Neural cell (in vitro differentiated cells): ENCODE results near the gene STAP2. TPM values are rescaled to one million over a fixed set of nuclear protein-coding genes. Genes with fewer than 3 reads are reported as not detected.

Experiments
- H2AFZ ChIP-seq: fragments of 200-600, 300-800 bp; sonication (generic), shearing (Covaris generic); 2 replicates; pipeline ENCODE4 v1.6.0; 2014; ENCODE audit warnings: low read depth, mild to moderate bottlenecking, antibody characterized with exemption, low read length, moderate library complexity
- H3F3A ChIP-seq: fragments of 200-600 bp; shearing (Covaris generic); 2 replicates; pipeline ENCODE4 v1.6.1; 2016; ENCODE audit warnings: mild to moderate bottlenecking, moderate library complexity, mixed read lengths, antibody characterized with exemption, low read length; ENCODE audit not compliant: insufficient read depth, poor library complexity, severe bottlenecking
- H3K27ac ChIP-seq: fragments of 200-600, 300-800 bp; sonication (generic), shearing (Covaris generic); 2 replicates; pipeline ENCODE4 v1.5.1; 2014; ENCODE audit warnings: mild to moderate bottlenecking, low read length, moderate library complexity
- H3K27me3 ChIP-seq: fragments of 300-800, 200-600 bp; sonication (generic), shearing (Covaris generic); 2 replicates; pipeline ENCODE4 v1.6.0; 2014; ENCODE audit warnings: mild to moderate bottlenecking, low read depth, low read length, moderate library complexity; ENCODE audit not compliant: insufficient read depth
- H3K36me3 ChIP-seq: fragments of 300-800, 200-600 bp; sonication (generic), shearing (Covaris generic); 2 replicates; pipeline ENCODE4 v1.5.1; 2014; ENCODE audit warnings: mild to moderate bottlenecking, antibody characterized with exemption, low read length, moderate library complexity; ENCODE audit not compliant: insufficient read depth
- H3K4me2 ChIP-seq: fragments of 300-800, 200-600 bp; sonication (generic), shearing (Covaris generic); 2 replicates; pipeline ENCODE4 v1.6.0; 2014; ENCODE audit warnings: mild to moderate bottlenecking, low read length
- H3K4me3 ChIP-seq: fragments of 300-800, 200-600 bp; sonication (generic), shearing (Covaris generic); 2 replicates; pipeline ENCODE4 v1.5.1; 2014; ENCODE audit warnings: mild to moderate bottlenecking, low read length, moderate library complexity
- H3K79me2 ChIP-seq: fragments of 200-600 bp; shearing (Covaris generic); replicated peaks from 2 replicates; pipeline ENCODE4 v1.6.0; 2014; ENCODE audit warnings: mild to moderate bottlenecking, low read length, moderate library complexity; ENCODE audit not compliant: insufficient read depth
- H3K9ac ChIP-seq: fragments of 300-800, 200-600 bp; sonication (generic), shearing (Covaris generic); 2 replicates; pipeline ENCODE4 v1.6.1; 2016; ENCODE audit warnings: mild to moderate bottlenecking, low read length, mixed read lengths
- H3K9me2 ChIP-seq: fragments of 200-600 bp; shearing (Covaris generic); 2 replicates; pipeline ENCODE4 v1.6.1; 2016; ENCODE audit warnings: mild to moderate bottlenecking, low read length, mixed read lengths; ENCODE audit not compliant: insufficient read depth
- H3K9me3 ChIP-seq: fragments of 200-600, 300-800 bp; sonication (generic), shearing (Covaris generic); 2 replicates; pipeline ENCODE4 v1.6.1; 2016; ENCODE audit warnings: mild to moderate bottlenecking, mixed run types, low read length, moderate library complexity, mixed read lengths
- H4K20me1 ChIP-seq: fragments of 200-600 bp; shearing (Covaris generic); 2 replicates; pipeline ENCODE4 v1.6.1; 2016; ENCODE audit warnings: mild to moderate bottlenecking, mixed run types; ENCODE audit not compliant: insufficient read depth
- CTCF ChIP-seq: fragments of 450-650 bp; IDR thresholded peaks from 2 replicates; pipeline ENCODE4 v1.5.1; 2014; ENCODE audit warnings: antibody characterized with exemption, mild to moderate bottlenecking, moderate library complexity; ENCODE audit not compliant: poor library complexity, severe bottlenecking
- EP300 ChIP-seq: fragments of 450-650 bp; conservative IDR thresholded peaks from 2 replicates; pipeline ENCODE4 v1.6.1; 2014; ENCODE audit warnings: antibody characterized with exemption, mild to moderate bottlenecking, moderate library complexity; ENCODE audit not compliant: poor library complexity, severe bottlenecking
- EZH2 ChIP-seq: fragments of 200-600, 300-800 bp; shearing (Covaris generic), sonication (generic); IDR thresholded peaks from 2 replicates; pipeline ENCODE4 v1.6.1; 2014; ENCODE audit warnings: antibody characterized with exemption, low read length, borderline replicate concordance, mild to moderate bottlenecking; ENCODE audit not compliant: insufficient read depth, poor library complexity, severe bottlenecking
- MXI1 ChIP-seq: fragments of 450-650 bp; conservative IDR thresholded peaks from 2 replicates; pipeline ENCODE4 v1.6.1; 2014; ENCODE audit warnings: antibody characterized with exemption, mild to moderate bottlenecking; ENCODE audit not compliant: poor library complexity, severe bottlenecking
- POLR2AphosphoS5 ChIP-seq: IDR thresholded peaks from 2 replicates; pipeline ENCODE4 v1.6.1; 2012
- RAD21 ChIP-seq: fragments of 450-650 bp; conservative IDR thresholded peaks from 2 replicates; pipeline ENCODE4 v1.6.1; 2014; ENCODE audit warnings: antibody characterized with exemption, mild to moderate bottlenecking, moderate library complexity
- REST ChIP-seq: IDR thresholded peaks from 2 replicates; pipeline ENCODE4 v1.6.1; 2012; ENCODE audit warnings: borderline replicate concordance
- SMC3 ChIP-seq: fragments of 450-650 bp; conservative IDR thresholded peaks from 2 replicates; pipeline ENCODE4 v1.6.1; 2014; ENCODE audit warnings: antibody characterized with exemption, mild to moderate bottlenecking, moderate library complexity; ENCODE audit not compliant: poor library complexity
- TAF1 ChIP-seq: IDR thresholded peaks from 2 replicates; pipeline ENCODE4 v1.6.1; 2012; ENCODE audit warnings: low read depth
- polyA plus RNA-seq: library from polyadenylated mRNA; depleted of rRNA; stranded (reverse); fragments of >200 nt; gene quantifications from 2 replicates; pipeline ENCODE4 v1.2.3, GENCODE V29; 2014

STAP2 gene
- polyA plus RNA-seq, 1 donor from 2014 or later: 0.16 TPM

- no peak overlapping the region for H2AFZ ChIP-seq
- H3K9me2 ChIP-seq: no peaks in the 10 kb centered on the region
- H3K4me3 ChIP-seq: no peak overlapping the region
- H4K20me1 ChIP-seq: no peaks in the 10 kb centered on the region
- no peaks in the 10 kb centered on the region for H3K9me3 ChIP-seq
- H3F3A ChIP-seq: no peaks in the 10 kb centered on the region
- no peak overlapping the region for H3K27ac ChIP-seq
- H3K36me3 ChIP-seq: no peaks in the 10 kb centered on the region
- no peak for TF ChIP-seq POLR2AphosphoS5
- TF ChIP-seq REST: no peak
- no peak for TF ChIP-seq EP300
- TF ChIP-seq EZH2: no peak
- no peak overlapping the region for H3K9ac ChIP-seq
- H3K79me2 ChIP-seq: no peaks in the 10 kb centered on the region
- H3K4me2 ChIP-seq: no peak overlapping the region
- no peaks in the 10 kb centered on the region for H3K27me3 ChIP-seq
Observed at GRCh38 chr19:4357921-4358326, 19.3 kb upstream of the STAP2 start.

- H3K4me2 ChIP-seq: no peak overlapping the region
- no peaks in the 10 kb centered on the region for H3K27me3 ChIP-seq
- H3K9me3 ChIP-seq: no peaks in the 10 kb centered on the region
- H3K27ac ChIP-seq: no peak overlapping the region
- no peaks in the 10 kb centered on the region for H3F3A ChIP-seq
- H4K20me1 ChIP-seq: no peaks in the 10 kb centered on the region
- H3K79me2 ChIP-seq: no peaks in the 10 kb centered on the region
- H3K4me3 ChIP-seq: no peak overlapping the region
- TF ChIP-seq TAF1 (no peak), RAD21 (no peak), SMC3 (no peak), EZH2 (no peak), MXI1 (no peak), POLR2AphosphoS5 (no peak), REST (no peak), EP300 (no peak), CTCF (no peak)
- no peaks in the 10 kb centered on the region for H3K36me3 ChIP-seq
- no peak overlapping the region for H3K9ac ChIP-seq
- H2AFZ ChIP-seq: no peak overlapping the region
- H3K9me2 ChIP-seq: no peaks in the 10 kb centered on the region
Observed at GRCh38 chr19:4357095-4357797, 18.6 kb upstream of the STAP2 start.
